Measurements from ENCODE around the gene DST. TPM values are rescaled to one million over a fixed set of nuclear protein-coding genes. Genes with fewer than 3 reads are reported as not detected.

Gene DST
- total and polyA plus RNA-seq, 2 of the 8 experiments (the other 6 are each of a cell fraction or from before 2014, with no cell fraction given): 49.4 to 116 TPM

- TF ChIP-seq, protein P1, sequence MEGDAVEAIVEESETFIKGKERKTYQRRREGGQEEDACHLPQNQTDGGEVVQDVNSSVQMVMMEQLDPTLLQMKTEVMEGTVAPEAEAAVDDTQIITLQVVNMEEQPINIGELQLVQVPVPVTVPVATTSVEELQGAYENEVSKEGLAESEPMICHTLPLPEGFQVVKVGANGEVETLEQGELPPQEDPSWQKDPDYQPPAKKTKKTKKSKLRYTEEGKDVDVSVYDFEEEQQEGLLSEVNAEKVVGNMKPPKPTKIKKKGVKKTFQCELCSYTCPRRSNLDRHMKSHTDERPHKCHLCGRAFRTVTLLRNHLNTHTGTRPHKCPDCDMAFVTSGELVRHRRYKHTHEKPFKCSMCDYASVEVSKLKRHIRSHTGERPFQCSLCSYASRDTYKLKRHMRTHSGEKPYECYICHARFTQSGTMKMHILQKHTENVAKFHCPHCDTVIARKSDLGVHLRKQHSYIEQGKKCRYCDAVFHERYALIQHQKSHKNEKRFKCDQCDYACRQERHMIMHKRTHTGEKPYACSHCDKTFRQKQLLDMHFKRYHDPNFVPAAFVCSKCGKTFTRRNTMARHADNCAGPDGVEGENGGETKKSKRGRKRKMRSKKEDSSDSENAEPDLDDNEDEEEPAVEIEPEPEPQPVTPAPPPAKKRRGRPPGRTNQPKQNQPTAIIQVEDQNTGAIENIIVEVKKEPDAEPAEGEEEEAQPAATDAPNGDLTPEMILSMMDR (IDR thresholded peaks at IDR 0.05; ENCODE audit: control extremely low read depth in 1 of 3, insufficient read depth in 1 of 3, low read depth in 1 of 3, low read length in 3 of 3): no peak
- TF ChIP-seq TEAD4 (IDR thresholded peaks at IDR 0.05; ENCODE audit: low read depth, low read length) (no peak), RFX5 (IDR thresholded peaks at IDR 0.05; ENCODE audit: borderline replicate concordance, low read depth, low read length) (no peak), POLR2A (IDR thresholded peaks at IDR 0.05; ENCODE audit: control extremely low read depth in 1 of 2, low read depth in 2 of 2, low read length in 2 of 2) (no peak), NANOG (IDR thresholded peaks at IDR 0.05; ENCODE audit: insufficient read depth, low read depth, low read length, poor library complexity, severe bottlenecking) (no peak), KDM5A (IDR thresholded peaks at IDR 0.05; ENCODE audit: low read length) (no peak), SRF (IDR thresholded peaks at IDR 0.05; ENCODE audit: low read depth, low read length) (no peak)
- TF ChIP-seq, protein P2, sequence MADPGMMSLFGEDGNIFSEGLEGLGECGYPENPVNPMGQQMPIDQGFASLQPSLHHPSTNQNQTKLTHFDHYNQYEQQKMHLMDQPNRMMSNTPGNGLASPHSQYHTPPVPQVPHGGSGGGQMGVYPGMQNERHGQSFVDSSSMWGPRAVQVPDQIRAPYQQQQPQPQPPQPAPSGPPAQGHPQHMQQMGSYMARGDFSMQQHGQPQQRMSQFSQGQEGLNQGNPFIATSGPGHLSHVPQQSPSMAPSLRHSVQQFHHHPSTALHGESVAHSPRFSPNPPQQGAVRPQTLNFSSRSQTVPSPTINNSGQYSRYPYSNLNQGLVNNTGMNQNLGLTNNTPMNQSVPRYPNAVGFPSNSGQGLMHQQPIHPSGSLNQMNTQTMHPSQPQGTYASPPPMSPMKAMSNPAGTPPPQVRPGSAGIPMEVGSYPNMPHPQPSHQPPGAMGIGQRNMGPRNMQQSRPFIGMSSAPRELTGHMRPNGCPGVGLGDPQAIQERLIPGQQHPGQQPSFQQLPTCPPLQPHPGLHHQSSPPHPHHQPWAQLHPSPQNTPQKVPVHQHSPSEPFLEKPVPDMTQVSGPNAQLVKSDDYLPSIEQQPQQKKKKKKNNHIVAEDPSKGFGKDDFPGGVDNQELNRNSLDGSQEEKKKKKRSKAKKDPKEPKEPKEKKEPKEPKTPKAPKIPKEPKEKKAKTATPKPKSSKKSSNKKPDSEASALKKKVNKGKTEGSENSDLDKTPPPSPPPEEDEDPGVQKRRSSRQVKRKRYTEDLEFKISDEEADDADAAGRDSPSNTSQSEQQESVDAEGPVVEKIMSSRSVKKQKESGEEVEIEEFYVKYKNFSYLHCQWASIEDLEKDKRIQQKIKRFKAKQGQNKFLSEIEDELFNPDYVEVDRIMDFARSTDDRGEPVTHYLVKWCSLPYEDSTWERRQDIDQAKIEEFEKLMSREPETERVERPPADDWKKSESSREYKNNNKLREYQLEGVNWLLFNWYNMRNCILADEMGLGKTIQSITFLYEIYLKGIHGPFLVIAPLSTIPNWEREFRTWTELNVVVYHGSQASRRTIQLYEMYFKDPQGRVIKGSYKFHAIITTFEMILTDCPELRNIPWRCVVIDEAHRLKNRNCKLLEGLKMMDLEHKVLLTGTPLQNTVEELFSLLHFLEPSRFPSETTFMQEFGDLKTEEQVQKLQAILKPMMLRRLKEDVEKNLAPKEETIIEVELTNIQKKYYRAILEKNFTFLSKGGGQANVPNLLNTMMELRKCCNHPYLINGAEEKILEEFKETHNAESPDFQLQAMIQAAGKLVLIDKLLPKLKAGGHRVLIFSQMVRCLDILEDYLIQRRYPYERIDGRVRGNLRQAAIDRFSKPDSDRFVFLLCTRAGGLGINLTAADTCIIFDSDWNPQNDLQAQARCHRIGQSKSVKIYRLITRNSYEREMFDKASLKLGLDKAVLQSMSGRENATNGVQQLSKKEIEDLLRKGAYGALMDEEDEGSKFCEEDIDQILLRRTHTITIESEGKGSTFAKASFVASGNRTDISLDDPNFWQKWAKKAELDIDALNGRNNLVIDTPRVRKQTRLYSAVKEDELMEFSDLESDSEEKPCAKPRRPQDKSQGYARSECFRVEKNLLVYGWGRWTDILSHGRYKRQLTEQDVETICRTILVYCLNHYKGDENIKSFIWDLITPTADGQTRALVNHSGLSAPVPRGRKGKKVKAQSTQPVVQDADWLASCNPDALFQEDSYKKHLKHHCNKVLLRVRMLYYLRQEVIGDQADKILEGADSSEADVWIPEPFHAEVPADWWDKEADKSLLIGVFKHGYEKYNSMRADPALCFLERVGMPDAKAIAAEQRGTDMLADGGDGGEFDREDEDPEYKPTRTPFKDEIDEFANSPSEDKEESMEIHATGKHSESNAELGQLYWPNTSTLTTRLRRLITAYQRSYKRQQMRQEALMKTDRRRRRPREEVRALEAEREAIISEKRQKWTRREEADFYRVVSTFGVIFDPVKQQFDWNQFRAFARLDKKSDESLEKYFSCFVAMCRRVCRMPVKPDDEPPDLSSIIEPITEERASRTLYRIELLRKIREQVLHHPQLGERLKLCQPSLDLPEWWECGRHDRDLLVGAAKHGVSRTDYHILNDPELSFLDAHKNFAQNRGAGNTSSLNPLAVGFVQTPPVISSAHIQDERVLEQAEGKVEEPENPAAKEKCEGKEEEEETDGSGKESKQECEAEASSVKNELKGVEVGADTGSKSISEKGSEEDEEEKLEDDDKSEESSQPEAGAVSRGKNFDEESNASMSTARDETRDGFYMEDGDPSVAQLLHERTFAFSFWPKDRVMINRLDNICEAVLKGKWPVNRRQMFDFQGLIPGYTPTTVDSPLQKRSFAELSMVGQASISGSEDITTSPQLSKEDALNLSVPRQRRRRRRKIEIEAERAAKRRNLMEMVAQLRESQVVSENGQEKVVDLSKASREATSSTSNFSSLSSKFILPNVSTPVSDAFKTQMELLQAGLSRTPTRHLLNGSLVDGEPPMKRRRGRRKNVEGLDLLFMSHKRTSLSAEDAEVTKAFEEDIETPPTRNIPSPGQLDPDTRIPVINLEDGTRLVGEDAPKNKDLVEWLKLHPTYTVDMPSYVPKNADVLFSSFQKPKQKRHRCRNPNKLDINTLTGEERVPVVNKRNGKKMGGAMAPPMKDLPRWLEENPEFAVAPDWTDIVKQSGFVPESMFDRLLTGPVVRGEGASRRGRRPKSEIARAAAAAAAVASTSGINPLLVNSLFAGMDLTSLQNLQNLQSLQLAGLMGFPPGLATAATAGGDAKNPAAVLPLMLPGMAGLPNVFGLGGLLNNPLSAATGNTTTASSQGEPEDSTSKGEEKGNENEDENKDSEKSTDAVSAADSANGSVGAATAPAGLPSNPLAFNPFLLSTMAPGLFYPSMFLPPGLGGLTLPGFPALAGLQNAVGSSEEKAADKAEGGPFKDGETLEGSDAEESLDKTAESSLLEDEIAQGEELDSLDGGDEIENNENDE (IDR thresholded peaks at IDR 0.05; ENCODE audit: insufficient replicate concordance, low read length): no peak
Observed at GRCh38 chr6:56572788-56573471, 69.8 kb downstream of the DST start (continued).
